SJCRH30 (cell line): ENCODE measurements around the gene FSTL4. TPM values are rescaled to one million over a fixed set of nuclear protein-coding genes. Genes with fewer than 3 reads are reported as not detected.

ENCODE experiments used
- DNase-seq, 2 experiments: peaks; one replicate each; pipeline ENCODE4 v3.0.0-alpha.2; 2015 to 2020
- H3K27ac ChIP-seq: fragments of 250-450 bp; sonication (Bioruptor Pico); 2 replicates; pipeline ENCODE4 v1.5.1; 2020; ENCODE audit warnings: mild to moderate bottlenecking, moderate library complexity
- H3K27me3 ChIP-seq: fragments of 250-450 bp; sonication (Bioruptor Pico); 2 replicates; pipeline ENCODE4 v1.5.1; 2020; ENCODE audit warnings: mild to moderate bottlenecking, moderate library complexity
- H3K36me3 ChIP-seq: fragments of 250-450 bp; sonication (Bioruptor Pico); 2 replicates; pipeline ENCODE4 v1.5.1; 2020; ENCODE audit warnings: mild to moderate bottlenecking, moderate library complexity
- H3K4me1 ChIP-seq: fragments of 250-450 bp; sonication (Bioruptor Pico); 2 replicates; pipeline ENCODE4 v1.5.1; 2020; ENCODE audit warnings: mild to moderate bottlenecking, moderate library complexity
- H3K4me3 ChIP-seq: fragments of 250-450 bp; sonication (Bioruptor Pico); 2 replicates; pipeline ENCODE4 v1.5.1; 2020; ENCODE audit warnings: mild to moderate bottlenecking, moderate library complexity
- H3K9me3 ChIP-seq: fragments of 250-450 bp; sonication (Bioruptor Pico); replicated peaks from 2 replicates; pipeline ENCODE4 v1.5.1; 2020; ENCODE audit warnings: mild to moderate bottlenecking, moderate library complexity
- total RNA-seq: library from RNA; depleted of rRNA; stranded (reverse); fragments of >200 nt; shearing (Covaris generic); gene quantifications from 2 replicates; pipeline ENCODE4 v1.2.3, GENCODE V29; 2014

The FSTL4 gene
- total RNA-seq, 1 experiment from 2014 or later: 7.1 TPM

- H3K4me3 ChIP-seq: no peak overlapping the region
- no peak overlapping the region for H3K27ac ChIP-seq
- H3K27me3 ChIP-seq: no peaks in the 10 kb centered on the region
- H3K4me1 ChIP-seq: no peaks in the 10 kb centered on the region
- H3K36me3 ChIP-seq: no peaks in the 10 kb centered on the region
- DNase-seq: no peak
- H3K9me3 ChIP-seq: no peaks in the 10 kb centered on the region
Observed at GRCh38 chr5:133596049-133596448, 16.3 kb downstream of the FSTL4 start.

GRCh38 chr5:133595465-133595864 lies 16.9 kb downstream of the FSTL4 start:
- H3K27me3 ChIP-seq: no peaks in the 10 kb centered on the region
- H3K36me3 ChIP-seq: no peaks in the 10 kb centered on the region
- no peak overlapping the region for H3K4me3 ChIP-seq
- H3K4me1 ChIP-seq: no peaks in the 10 kb centered on the region
- H3K9me3 ChIP-seq: no peaks in the 10 kb centered on the region
- H3K27ac ChIP-seq: no peak overlapping the region
- no peak for DNase-seq

GRCh38 chr5:133589286-133589685 lies 23.1 kb downstream of the FSTL4 start:
- Histone ChIP-seq H3K9me3 (no peaks in the 10 kb centered on the region), H3K27me3 (no peaks in the 10 kb centered on the region), H3K4me3 (no peak overlapping the region), H3K36me3 (no peaks in the 10 kb centered on the region), H3K27ac (no peak overlapping the region), H3K4me1 (no peaks in the 10 kb centered on the region)
- DNase-seq: no peak

- no peak for DNase-seq
- Histone ChIP-seq H3K36me3 (no peaks in the 10 kb centered on the region), H3K27me3 (no peaks in the 10 kb centered on the region), H3K4me1 (no peaks in the 10 kb centered on the region), H3K4me3 (no peak overlapping the region), H3K9me3 (no peaks in the 10 kb centered on the region), H3K27ac (no peak overlapping the region)
Observed at GRCh38 chr5:133582971-133583370, 29.4 kb downstream of the FSTL4 start.

GRCh38 chr5:133581918-133582317 lies 30.4 kb downstream of the FSTL4 start:
- no peak for DNase-seq
- Histone ChIP-seq H3K27ac (no peak overlapping the region), H3K4me3 (no peak overlapping the region), H3K9me3 (no peaks in the 10 kb centered on the region), H3K4me1 (no peaks in the 10 kb centered on the region), H3K36me3 (no peaks in the 10 kb centered on the region), H3K27me3 (no peaks in the 10 kb centered on the region)

GRCh38 chr5:133581348-133581747 lies 31.0 kb downstream of the FSTL4 start:
- Histone ChIP-seq H3K4me3 (no peak overlapping the region), H3K36me3 (no peaks in the 10 kb centered on the region), H3K4me1 (no peaks in the 10 kb centered on the region), H3K9me3 (no peaks in the 10 kb centered on the region), H3K27ac (no peak overlapping the region), H3K27me3 (no peaks in the 10 kb centered on the region)
- no peak for DNase-seq

GRCh38 chr5:133580618-133581017 lies 31.7 kb downstream of the FSTL4 start:
- Histone ChIP-seq H3K27ac (no peak overlapping the region), H3K27me3 (no peaks in the 10 kb centered on the region), H3K4me3 (no peak overlapping the region), H3K36me3 (no peaks in the 10 kb centered on the region), H3K4me1 (no peaks in the 10 kb centered on the region), H3K9me3 (no peaks in the 10 kb centered on the region)
- DNase-seq: no peak

GRCh38 chr5:133579766-133580165 lies 32.6 kb downstream of the FSTL4 start:
- no peak overlapping the region for H3K27ac ChIP-seq
- H3K9me3 ChIP-seq: no peaks in the 10 kb centered on the region
- no peaks in the 10 kb centered on the region for H3K27me3 ChIP-seq
- no peaks in the 10 kb centered on the region for H3K4me1 ChIP-seq
- no peak overlapping the region for H3K4me3 ChIP-seq
- no peaks in the 10 kb centered on the region for H3K36me3 ChIP-seq
- DNase-seq: no peak

- Histone ChIP-seq H3K27ac (no peak overlapping the region), H3K36me3 (no peaks in the 10 kb centered on the region), H3K27me3 (no peaks in the 10 kb centered on the region), H3K4me1 (no peaks in the 10 kb centered on the region), H3K9me3 (no peaks in the 10 kb centered on the region), H3K4me3 (no peak overlapping the region)
- no peak for DNase-seq
Observed at GRCh38 chr5:133569347-133569746, 43.0 kb downstream of the FSTL4 start.

- H3K36me3 ChIP-seq: no peaks in the 10 kb centered on the region
- no peaks in the 10 kb centered on the region for H3K4me1 ChIP-seq
- no peak overlapping the region for H3K4me3 ChIP-seq
- peak; percentile 54 to 75 for DNase-seq
- H3K27me3 ChIP-seq: no peaks in the 10 kb centered on the region
- H3K9me3 ChIP-seq: no peaks in the 10 kb centered on the region
- H3K27ac ChIP-seq: no peak overlapping the region
Observed at GRCh38 chr5:133565993-133566392, 46.3 kb downstream of the FSTL4 start.

GRCh38 chr5:133564921-133565565 lies 47.3 kb downstream of the FSTL4 start:
- no peak overlapping the region for H3K4me3 ChIP-seq
- no peak for DNase-seq
- no peaks in the 10 kb centered on the region for H3K27me3 ChIP-seq
- no peaks in the 10 kb centered on the region for H3K36me3 ChIP-seq
- no peaks in the 10 kb centered on the region for H3K9me3 ChIP-seq
- H3K4me1 ChIP-seq: no peaks in the 10 kb centered on the region
- H3K27ac ChIP-seq: no peak overlapping the region

GRCh38 chr5:133562554-133562953 lies 49.8 kb downstream of the FSTL4 start:
- no peak overlapping the region for H3K27ac ChIP-seq
- H3K36me3 ChIP-seq: no peaks in the 10 kb centered on the region
- no peaks in the 10 kb centered on the region for H3K9me3 ChIP-seq
- no peaks in the 10 kb centered on the region for H3K27me3 ChIP-seq
- no peaks in the 10 kb centered on the region for H3K4me1 ChIP-seq
- DNase-seq: no peak
- H3K4me3 ChIP-seq: no peak overlapping the region

- DNase-seq: no peak
- H3K27ac ChIP-seq: no peak overlapping the region
- H3K27me3 ChIP-seq: no peaks in the 10 kb centered on the region
- H3K36me3 ChIP-seq: no peaks in the 10 kb centered on the region
- H3K9me3 ChIP-seq: no peaks in the 10 kb centered on the region
- no peaks in the 10 kb centered on the region for H3K4me1 ChIP-seq
- H3K4me3 ChIP-seq: no peak overlapping the region
Observed at GRCh38 chr5:133559960-133560359, 52.4 kb downstream of the FSTL4 start.

GRCh38 chr5:133556551-133556950 lies 55.8 kb downstream of the FSTL4 start:
- Histone ChIP-seq H3K4me3 (no peak overlapping the region), H3K4me1 (no peaks in the 10 kb centered on the region)

GRCh38 chr5:133554279-133554678 lies 58.1 kb downstream of the FSTL4 start:
- Histone ChIP-seq H3K9me3 (no peaks in the 10 kb centered on the region), H3K4me1 (no peaks in the 10 kb centered on the region), H3K36me3 (no peaks in the 10 kb centered on the region), H3K27me3 (no peaks in the 10 kb centered on the region), H3K4me3 (no peak overlapping the region), H3K27ac (no peak overlapping the region)
- DNase-seq: no peak

More at GRCh38 chr5:133556551-133556950, 55.8 kb downstream of the FSTL4 start:
- Histone ChIP-seq H3K27me3 (no peaks in the 10 kb centered on the region), H3K9me3 (no peaks in the 10 kb centered on the region), H3K27ac (no peak overlapping the region), H3K36me3 (no peaks in the 10 kb centered on the region)
- DNase-seq: no peak

- no peaks in the 10 kb centered on the region for H3K27me3 ChIP-seq
- no peaks in the 10 kb centered on the region for H3K36me3 ChIP-seq
- no peaks in the 10 kb centered on the region for H3K4me1 ChIP-seq
- H3K4me3 ChIP-seq: no peak overlapping the region
- no peak overlapping the region for H3K27ac ChIP-seq
- no peaks in the 10 kb centered on the region for H3K9me3 ChIP-seq
- DNase-seq: peak; percentile 49 to 71
Observed at GRCh38 chr5:133552925-133553525, 59.3 kb downstream of the FSTL4 start.
